WTC11 (cell line): ENCODE data around the gene PAPSS1. TPM values are rescaled to one million over a fixed set of nuclear protein-coding genes. Genes with fewer than 3 reads are reported as not detected.

Experiments used
- ATAC-seq: fragments of 200-7000 bp; cut with Tn5 transposase; 2 replicates; pipeline ENCODE4 v1.10.0; 2021; ENCODE audit warnings: mild to moderate bottlenecking, moderate library complexity
- CTCF ChIA-PET: fragments of 300-600 bp; sonication (Branson Sonifier 250); formaldehyde crosslinking; loops from one replicate; lab custom pipeline; 2021; ENCODE audit warnings: antibody characterized with exemption; lab: Charles Lee
- POLR2A ChIA-PET: fragments of 350-600 bp; sonication (Branson Sonifier 250); formaldehyde crosslinking; loops from one replicate; lab custom pipeline; 2021; ENCODE audit warnings: antibody characterized with exemption; lab: Charles Lee
- DNase-seq: peaks from one replicate; pipeline ENCODE4 v3.0.0; 2021; ENCODE audit warnings: low spot score
- H3K27ac Mint-ChIP-seq: 2 replicates; pipeline ENCODE4 v1.8.0; 2021; ENCODE audit warnings: mixed read lengths
- H3K27me3 Mint-ChIP-seq: 2 replicates; pipeline ENCODE4 v1.8.0; 2021; ENCODE audit warnings: low read depth, mild to moderate bottlenecking, moderate library complexity, mixed read lengths
- H3K36me3 Mint-ChIP-seq: 2 replicates; pipeline ENCODE4 v1.8.0; 2021; ENCODE audit warnings: mixed read lengths
- H3K4me1 Mint-ChIP-seq: 2 replicates; pipeline ENCODE4 v1.8.0; 2022; ENCODE audit warnings: mixed read lengths
- H3K4me3 Mint-ChIP-seq: 2 replicates; pipeline ENCODE4 v1.8.0; 2021; ENCODE audit warnings: mild to moderate bottlenecking, moderate library complexity, mixed read lengths
- H3K9me3 Mint-ChIP-seq: 2 replicates; pipeline ENCODE4 v1.8.0; 2021; ENCODE audit warnings: mixed read lengths
- ATF1 ChIP-seq: sonication (generic); formaldehyde crosslinking; IDR thresholded peaks from 2 replicates; pipeline ENCODE4 v1.8.1; 2023; ENCODE audit warnings: mild to moderate bottlenecking, moderate library complexity, missing genetic modification reagents
- CBFB ChIP-seq: sonication (generic); formaldehyde crosslinking; IDR thresholded peaks from 2 replicates; pipeline ENCODE4 v1.8.1; 2022; ENCODE audit warnings: mild to moderate bottlenecking, low read depth, missing genetic modification reagents
- CREM ChIP-seq: sonication (generic); formaldehyde crosslinking; IDR thresholded peaks from 2 replicates; pipeline ENCODE4 v1.8.1; 2022; ENCODE audit warnings: mild to moderate bottlenecking, missing genetic modification reagents, moderate library complexity
- EMX1 ChIP-seq: fragments of 250-450 bp; sonication (Bioruptor Pico); IDR thresholded peaks from 2 replicates; pipeline ENCODE4 v1.8.0; 2021; ENCODE audit warnings: mild to moderate bottlenecking
- ESRRA ChIP-seq: sonication (generic); formaldehyde crosslinking; IDR thresholded peaks from 2 replicates; pipeline ENCODE4 v1.8.1; 2022; ENCODE audit warnings: mild to moderate bottlenecking, missing genetic modification reagents, borderline replicate concordance
- GABPB1 ChIP-seq: sonication (generic); formaldehyde crosslinking; IDR thresholded peaks from 2 replicates; pipeline ENCODE4 v1.8.1; 2023; ENCODE audit warnings: mild to moderate bottlenecking, missing genetic modification reagents
- JAZF1 ChIP-seq: fragments of 250-450 bp; sonication (Bioruptor Pico); IDR thresholded peaks from 2 replicates; pipeline ENCODE4 v1.9.0; 2021; ENCODE audit warnings: moderate library complexity, mild to moderate bottlenecking, inconsistent platforms
- JUN ChIP-seq: sonication (generic); formaldehyde crosslinking; IDR thresholded peaks from 2 replicates; pipeline ENCODE4 v1.8.0; 2023; ENCODE audit warnings: mild to moderate bottlenecking, missing genetic modification reagents
- NFE2L1 ChIP-seq: sonication (generic); formaldehyde crosslinking; IDR thresholded peaks from 2 replicates; pipeline ENCODE4 v1.8.1; 2023; ENCODE audit warnings: missing genetic modification reagents
- NR1H2 ChIP-seq: sonication (generic); formaldehyde crosslinking; IDR thresholded peaks from 2 replicates; pipeline ENCODE4 v1.9.0; 2021; ENCODE audit warnings: mild to moderate bottlenecking, moderate library complexity, missing genetic modification reagents
- OVOL2 ChIP-seq: fragments of 250-450 bp; sonication (Bioruptor Pico); IDR thresholded peaks from 2 replicates; pipeline ENCODE4 v1.9.0; 2021; ENCODE audit warnings: mild to moderate bottlenecking, borderline replicate concordance
- SMAD4 ChIP-seq: sonication (generic); formaldehyde crosslinking; IDR thresholded peaks from 2 replicates; pipeline ENCODE4 v1.8.0; 2022; ENCODE audit warnings: mild to moderate bottlenecking, missing genetic modification reagents
- ZNF263 ChIP-seq: sonication (generic); formaldehyde crosslinking; IDR thresholded peaks from 2 replicates; pipeline ENCODE4 v1.8.1; 2022; ENCODE audit warnings: low read depth, mild to moderate bottlenecking, moderate library complexity, missing genetic modification reagents
- total RNA-seq: library from RNA; stranded (reverse); gene quantifications from 3 replicates; pipeline ENCODE4 v1.2.3, GENCODE V29; 2021
- TF ChIP-seq, protein P1 (sequence below): sonication (generic); formaldehyde crosslinking; IDR thresholded peaks from 2 replicates; pipeline ENCODE4 v1.8.1; 2023; ENCODE audit warnings: mild to moderate bottlenecking, missing genetic modification reagents
- TF ChIP-seq, protein P2 (sequence below): sonication (generic); formaldehyde crosslinking; IDR thresholded peaks from 2 replicates; pipeline ENCODE4 v1.8.1; 2022; ENCODE audit warnings: missing genetic modification reagents, borderline replicate concordance
- TF ChIP-seq, protein P3 (sequence below): sonication (generic); formaldehyde crosslinking; IDR thresholded peaks from 2 replicates; pipeline ENCODE4 v1.8.1; 2023; ENCODE audit warnings: mild to moderate bottlenecking, missing genetic modification reagents, borderline replicate concordance
- TF ChIP-seq, protein P4 (sequence below): sonication (generic); formaldehyde crosslinking; IDR thresholded peaks from 2 replicates; pipeline ENCODE4 v1.8.1; 2023; ENCODE audit warnings: mild to moderate bottlenecking, missing genetic modification reagents, moderate library complexity
- TF ChIP-seq, protein P5 (sequence below): sonication (generic); formaldehyde crosslinking; IDR thresholded peaks from 2 replicates; pipeline ENCODE4 v1.8.0; 2023; ENCODE audit warnings: missing genetic modification reagents
- TF ChIP-seq, protein P6 (sequence below): fragments of 250-450 bp; sonication (Bioruptor Pico); IDR thresholded peaks from 2 replicates; pipeline ENCODE4 v1.9.0; 2021; ENCODE audit warnings: mild to moderate bottlenecking

PAPSS1 gene
- total RNA-seq, 1 experiment from 2014 or later, result 62.9 TPM

DNA sequence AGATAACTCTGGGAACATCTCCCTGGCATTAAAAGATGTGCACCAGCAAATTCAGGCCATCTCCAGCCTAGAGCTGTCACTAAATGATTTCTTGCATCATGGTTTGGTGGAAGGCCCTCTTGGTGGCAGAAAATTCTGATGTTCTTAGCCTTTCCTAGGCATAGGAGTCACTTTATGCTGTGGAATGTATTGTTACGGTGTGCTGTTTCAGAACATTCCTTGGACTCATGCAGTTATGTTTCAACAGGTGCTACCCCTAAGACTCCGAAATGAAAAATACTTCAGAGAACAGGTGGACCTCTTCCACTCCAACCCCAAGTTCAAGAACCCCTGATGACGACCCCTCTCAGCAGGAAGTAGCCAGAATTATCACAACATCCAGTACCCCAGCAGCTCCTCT lies 20.3 kb upstream of the PAPSS1 start:
- ATAC-seq (no peak; the same call in 1 of the 2 replicates), DNase-seq (no peak)
- Mint-ChIP-seq H3K27ac (no peak overlapping the region), H3K4me3 (no peak overlapping the region), H3K36me3 (peaks cover 11% of the 10 kb centered on the region), H3K4me1 (peaks cover 12% of the 10 kb centered on the region), H3K9me3 (peaks cover 27% of the 10 kb centered on the region)
- no peak for TF ChIP-seq CBFB (CRISPR knock-in tag)
- TF ChIP-seq ZNF263 (CRISPR knock-in tag), result no peak
- no peak for TF ChIP-seq ESRRA (CRISPR knock-in tag)
- TF ChIP-seq GABPB1 (CRISPR knock-in tag), result peak; percentile 74
- no peak for TF ChIP-seq CREM (CRISPR knock-in tag)
- TF ChIP-seq, all 79 proteins: peak for 1
- ChIA-PET POLR2A (no interaction called here), CTCF (interaction anchor here (0.7 to 1.0 kb wide), 2 partner anchors 18 to 62 kb away, joined by 3 to 5 read pairs; no protein-coding TSS in a partner anchor)
- peaks cover 11% of the 10 kb centered on the region for H3K27me3 Mint-ChIP-seq

DNA sequence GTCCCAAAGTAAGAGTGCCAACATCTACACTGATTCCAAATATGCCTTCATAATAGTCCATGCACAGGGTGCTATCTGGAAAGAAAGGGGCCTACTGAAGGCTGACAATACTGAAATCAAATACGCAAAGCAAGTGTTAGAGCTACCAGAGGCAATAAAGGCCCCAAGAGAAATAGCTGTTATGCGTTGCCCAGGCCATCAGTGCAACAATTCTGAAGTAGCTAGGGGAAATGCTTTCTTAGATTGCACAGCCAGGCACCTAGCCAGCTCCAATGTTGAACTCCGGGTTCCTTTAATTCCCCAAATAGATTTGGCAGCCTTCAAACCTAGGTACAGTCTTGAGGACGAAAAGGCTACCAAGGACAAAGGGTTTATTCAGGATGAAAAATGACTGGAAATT lies 17.4 kb upstream of the PAPSS1 start:
- Mint-ChIP-seq H3K9me3 (peaks cover 4% of the 10 kb centered on the region; the same call in 1 of the 2 replicates), H3K36me3 (no peaks in the 10 kb centered on the region)
- TF ChIP-seq JUN (no peak), OVOL2 (CRISPR knock-in tag) (no peak), ATF1 (CRISPR knock-in tag) (no peak), NFE2L1 (CRISPR knock-in tag) (no peak), GABPB1 (CRISPR knock-in tag) (no peak), EMX1 (CRISPR knock-in tag) (no peak), NR1H2 (CRISPR knock-in tag) (no peak), ZNF263 (CRISPR knock-in tag) (no peak), JAZF1 (CRISPR knock-in tag) (no peak), SMAD4 (no peak), CREM (CRISPR knock-in tag) (no peak)
- TF ChIP-seq, protein P1, sequence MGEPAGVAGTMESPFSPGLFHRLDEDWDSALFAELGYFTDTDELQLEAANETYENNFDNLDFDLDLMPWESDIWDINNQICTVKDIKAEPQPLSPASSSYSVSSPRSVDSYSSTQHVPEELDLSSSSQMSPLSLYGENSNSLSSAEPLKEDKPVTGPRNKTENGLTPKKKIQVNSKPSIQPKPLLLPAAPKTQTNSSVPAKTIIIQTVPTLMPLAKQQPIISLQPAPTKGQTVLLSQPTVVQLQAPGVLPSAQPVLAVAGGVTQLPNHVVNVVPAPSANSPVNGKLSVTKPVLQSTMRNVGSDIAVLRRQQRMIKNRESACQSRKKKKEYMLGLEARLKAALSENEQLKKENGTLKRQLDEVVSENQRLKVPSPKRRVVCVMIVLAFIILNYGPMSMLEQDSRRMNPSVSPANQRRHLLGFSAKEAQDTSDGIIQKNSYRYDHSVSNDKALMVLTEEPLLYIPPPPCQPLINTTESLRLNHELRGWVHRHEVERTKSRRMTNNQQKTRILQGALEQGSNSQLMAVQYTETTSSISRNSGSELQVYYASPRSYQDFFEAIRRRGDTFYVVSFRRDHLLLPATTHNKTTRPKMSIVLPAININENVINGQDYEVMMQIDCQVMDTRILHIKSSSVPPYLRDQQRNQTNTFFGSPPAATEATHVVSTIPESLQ (CRISPR knock-in tag), result no peak
- TF ChIP-seq, protein P2, sequence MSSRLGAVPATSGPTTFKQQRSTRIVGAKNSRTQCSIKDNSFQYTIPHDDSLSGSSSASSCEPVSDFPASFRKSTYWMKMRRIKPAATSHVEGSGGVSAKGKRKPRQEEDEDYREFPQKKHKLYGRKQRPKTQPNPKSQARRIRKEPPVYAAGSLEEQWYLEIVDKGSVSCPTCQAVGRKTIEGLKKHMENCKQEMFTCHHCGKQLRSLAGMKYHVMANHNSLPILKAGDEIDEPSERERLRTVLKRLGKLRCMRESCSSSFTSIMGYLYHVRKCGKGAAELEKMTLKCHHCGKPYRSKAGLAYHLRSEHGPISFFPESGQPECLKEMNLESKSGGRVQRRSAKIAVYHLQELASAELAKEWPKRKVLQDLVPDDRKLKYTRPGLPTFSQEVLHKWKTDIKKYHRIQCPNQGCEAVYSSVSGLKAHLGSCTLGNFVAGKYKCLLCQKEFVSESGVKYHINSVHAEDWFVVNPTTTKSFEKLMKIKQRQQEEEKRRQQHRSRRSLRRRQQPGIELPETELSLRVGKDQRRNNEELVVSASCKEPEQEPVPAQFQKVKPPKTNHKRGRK (CRISPR knock-in tag), result no peak
- TF ChIP-seq, protein P3, sequence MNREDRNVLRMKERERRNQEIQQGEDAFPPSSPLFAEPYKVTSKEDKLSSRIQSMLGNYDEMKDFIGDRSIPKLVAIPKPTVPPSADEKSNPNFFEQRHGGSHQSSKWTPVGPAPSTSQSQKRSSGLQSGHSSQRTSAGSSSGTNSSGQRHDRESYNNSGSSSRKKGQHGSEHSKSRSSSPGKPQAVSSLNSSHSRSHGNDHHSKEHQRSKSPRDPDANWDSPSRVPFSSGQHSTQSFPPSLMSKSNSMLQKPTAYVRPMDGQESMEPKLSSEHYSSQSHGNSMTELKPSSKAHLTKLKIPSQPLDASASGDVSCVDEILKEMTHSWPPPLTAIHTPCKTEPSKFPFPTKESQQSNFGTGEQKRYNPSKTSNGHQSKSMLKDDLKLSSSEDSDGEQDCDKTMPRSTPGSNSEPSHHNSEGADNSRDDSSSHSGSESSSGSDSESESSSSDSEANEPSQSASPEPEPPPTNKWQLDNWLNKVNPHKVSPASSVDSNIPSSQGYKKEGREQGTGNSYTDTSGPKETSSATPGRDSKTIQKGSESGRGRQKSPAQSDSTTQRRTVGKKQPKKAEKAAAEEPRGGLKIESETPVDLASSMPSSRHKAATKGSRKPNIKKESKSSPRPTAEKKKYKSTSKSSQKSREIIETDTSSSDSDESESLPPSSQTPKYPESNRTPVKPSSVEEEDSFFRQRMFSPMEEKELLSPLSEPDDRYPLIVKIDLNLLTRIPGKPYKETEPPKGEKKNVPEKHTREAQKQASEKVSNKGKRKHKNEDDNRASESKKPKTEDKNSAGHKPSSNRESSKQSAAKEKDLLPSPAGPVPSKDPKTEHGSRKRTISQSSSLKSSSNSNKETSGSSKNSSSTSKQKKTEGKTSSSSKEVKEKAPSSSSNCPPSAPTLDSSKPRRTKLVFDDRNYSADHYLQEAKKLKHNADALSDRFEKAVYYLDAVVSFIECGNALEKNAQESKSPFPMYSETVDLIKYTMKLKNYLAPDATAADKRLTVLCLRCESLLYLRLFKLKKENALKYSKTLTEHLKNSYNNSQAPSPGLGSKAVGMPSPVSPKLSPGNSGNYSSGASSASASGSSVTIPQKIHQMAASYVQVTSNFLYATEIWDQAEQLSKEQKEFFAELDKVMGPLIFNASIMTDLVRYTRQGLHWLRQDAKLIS (CRISPR knock-in tag), result no peak
- TF ChIP-seq, protein P4, sequence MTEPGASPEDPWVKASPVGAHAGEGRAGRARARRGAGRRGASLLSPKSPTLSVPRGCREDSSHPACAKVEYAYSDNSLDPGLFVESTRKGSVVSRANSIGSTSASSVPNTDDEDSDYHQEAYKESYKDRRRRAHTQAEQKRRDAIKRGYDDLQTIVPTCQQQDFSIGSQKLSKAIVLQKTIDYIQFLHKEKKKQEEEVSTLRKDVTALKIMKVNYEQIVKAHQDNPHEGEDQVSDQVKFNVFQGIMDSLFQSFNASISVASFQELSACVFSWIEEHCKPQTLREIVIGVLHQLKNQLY (CRISPR knock-in tag), result no peak
- TF ChIP-seq, protein P5, sequence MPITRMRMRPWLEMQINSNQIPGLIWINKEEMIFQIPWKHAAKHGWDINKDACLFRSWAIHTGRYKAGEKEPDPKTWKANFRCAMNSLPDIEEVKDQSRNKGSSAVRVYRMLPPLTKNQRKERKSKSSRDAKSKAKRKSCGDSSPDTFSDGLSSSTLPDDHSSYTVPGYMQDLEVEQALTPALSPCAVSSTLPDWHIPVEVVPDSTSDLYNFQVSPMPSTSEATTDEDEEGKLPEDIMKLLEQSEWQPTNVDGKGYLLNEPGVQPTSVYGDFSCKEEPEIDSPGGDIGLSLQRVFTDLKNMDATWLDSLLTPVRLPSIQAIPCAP (CRISPR knock-in tag), result no peak
- TF ChIP-seq, protein P6, sequence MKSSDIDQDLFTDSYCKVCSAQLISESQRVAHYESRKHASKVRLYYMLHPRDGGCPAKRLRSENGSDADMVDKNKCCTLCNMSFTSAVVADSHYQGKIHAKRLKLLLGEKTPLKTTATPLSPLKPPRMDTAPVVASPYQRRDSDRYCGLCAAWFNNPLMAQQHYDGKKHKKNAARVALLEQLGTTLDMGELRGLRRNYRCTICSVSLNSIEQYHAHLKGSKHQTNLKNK (CRISPR knock-in tag), result no peak
- TF ChIP-seq, all 79 proteins: peak for 0
- Mint-ChIP-seq H3K27me3 (peaks cover 40% of the 10 kb centered on the region), H3K4me3 (no peak overlapping the region), H3K4me1 (peaks cover 31% of the 10 kb centered on the region), H3K27ac (no peak overlapping the region)
- ChIA-PET POLR2A (no interaction called here), CTCF (interaction anchor here (0.7 to 3.4 kb wide), 6 partner anchors 8 to 392 kb away, joined by 3 to 19 read pairs (median 4); partner anchors contain the start of genes PAPSS1 and SGMS2)
- DNase-seq, result no peak
- no peak for ATAC-seq
